NCI-H2029 (cell line): ENCODE data around the gene RBMX.
"Not testable (repeated sequence)": the region's sequence is repeated elsewhere in the genome, so short reads cannot be mapped to it uniquely, and the experiment has no call there.

Experiments used
- DNase-seq: peaks from one replicate; lab custom pipeline; 2025; lab: John Stamatoyannopoulos, UW

RBMX gene

DNA sequence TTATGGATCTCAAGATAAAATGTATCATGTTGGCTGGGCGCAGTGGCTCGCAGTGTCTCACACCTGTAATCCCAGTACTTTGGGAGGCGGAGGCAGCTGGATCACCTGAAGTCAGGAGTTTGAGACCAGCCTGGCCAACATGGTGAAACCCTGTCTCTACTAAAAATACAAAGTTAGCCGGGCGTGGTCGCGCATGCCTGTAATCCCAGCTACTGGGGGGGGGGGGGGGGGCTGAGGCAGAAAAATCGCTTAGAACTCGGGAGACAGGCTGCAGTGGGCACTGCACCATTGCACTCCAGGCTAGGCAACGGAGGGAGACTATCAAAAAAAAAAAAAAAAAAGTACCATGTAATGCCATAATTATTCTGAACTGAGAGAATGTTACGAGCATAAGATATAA is 2.1 kb downstream of the RBMX start:
- DNase-seq: no peak

DNA sequence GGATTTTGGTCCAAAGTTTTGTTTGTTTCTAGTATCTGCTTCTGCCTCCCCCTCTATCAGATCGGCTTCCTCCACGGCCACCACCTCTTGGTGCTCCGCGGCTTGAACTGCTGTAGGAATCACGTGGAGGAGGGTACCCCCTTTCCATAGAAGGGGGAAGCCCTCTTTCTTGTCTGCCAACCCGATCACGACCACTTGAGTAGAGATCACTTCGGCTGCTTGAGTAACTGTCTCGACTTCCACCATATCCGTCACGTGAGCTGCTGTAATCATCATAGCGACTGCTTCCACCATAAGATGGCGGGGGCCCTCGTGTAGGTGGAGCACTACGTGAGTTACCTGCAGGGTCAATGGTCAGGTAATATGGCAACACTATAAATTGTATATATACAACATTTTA is 6.4 kb downstream of the RBMX start:
- not testable (repeated sequence) for DNase-seq

GRCh38 chrX:136873210-136873609 is 7.3 kb downstream of the RBMX start:
- DNase-seq: not testable (repeated sequence)

- no peak for DNase-seq
These were observed 8.3 kb downstream of the RBMX start for GRCh38 chrX:136872091-136872700.

DNA sequence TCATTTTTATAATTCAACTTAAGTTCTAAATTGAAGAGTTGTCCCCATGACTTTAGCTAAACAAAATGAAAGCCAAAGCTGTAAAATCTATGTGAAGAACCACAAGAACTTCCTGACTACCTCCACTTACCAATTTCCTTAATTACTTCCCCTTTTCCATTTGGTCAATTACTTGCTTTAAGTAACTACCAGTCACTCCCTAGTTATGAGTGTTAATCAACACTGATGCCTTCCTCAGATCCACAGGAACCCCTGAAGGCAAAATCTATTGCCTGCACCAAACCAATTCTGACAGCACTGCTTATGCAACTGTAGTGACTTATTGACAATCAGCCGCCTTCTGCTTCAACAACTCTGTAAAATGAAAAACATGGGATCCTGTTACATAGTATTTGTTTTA is 10.5 kb downstream of the RBMX start:
- DNase-seq: no peak

- DNase-seq: no peak
These were observed 12.1 kb downstream of the RBMX start for GRCh38 chrX:136868283-136869055.

DNA sequence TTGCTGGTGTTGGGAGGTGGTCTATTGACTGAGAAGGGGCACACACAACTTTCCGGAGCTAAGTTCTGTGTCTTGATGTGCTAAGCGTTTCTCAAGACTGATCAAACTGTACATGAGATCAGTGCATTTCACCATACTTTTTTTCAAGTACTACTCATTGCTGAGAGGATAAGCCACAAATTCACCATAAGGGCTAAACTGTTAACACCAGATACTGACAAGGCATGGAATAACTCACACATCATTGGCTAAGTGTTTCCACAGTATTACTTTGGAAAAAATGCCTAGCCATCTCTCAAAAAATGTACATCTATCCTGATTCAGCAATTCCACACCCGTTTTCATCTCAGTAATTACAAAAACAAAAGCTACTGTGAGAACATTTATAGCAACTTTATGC is 13.0 kb downstream of the RBMX start:
- DNase-seq: no peak

DNA sequence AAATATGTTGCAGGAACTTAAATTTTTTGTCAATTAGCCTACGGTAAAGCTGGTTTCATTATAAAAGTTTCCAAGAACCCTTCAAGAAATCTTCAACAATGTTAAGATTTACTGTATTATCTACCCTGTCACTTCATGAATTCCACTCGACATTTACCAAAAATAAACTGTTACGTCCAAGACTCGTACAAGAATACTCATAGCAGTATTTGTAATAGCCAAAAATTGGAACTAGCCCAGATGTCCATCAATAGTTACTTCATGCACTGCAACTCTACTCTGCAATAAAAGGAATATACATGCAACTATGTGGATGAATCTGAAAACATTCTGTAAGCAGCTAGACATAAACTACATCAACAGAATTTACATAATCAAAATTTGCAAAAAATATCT is 13.4 kb downstream of the RBMX start:
- no peak for DNase-seq

GRCh38 chrX:136866337-136867095 is 14.0 kb downstream of the RBMX start:
- no peak for DNase-seq

GRCh38 chrX:136865270-136866158 is 15.0 kb downstream of the RBMX start:
- no peak for DNase-seq

DNA sequence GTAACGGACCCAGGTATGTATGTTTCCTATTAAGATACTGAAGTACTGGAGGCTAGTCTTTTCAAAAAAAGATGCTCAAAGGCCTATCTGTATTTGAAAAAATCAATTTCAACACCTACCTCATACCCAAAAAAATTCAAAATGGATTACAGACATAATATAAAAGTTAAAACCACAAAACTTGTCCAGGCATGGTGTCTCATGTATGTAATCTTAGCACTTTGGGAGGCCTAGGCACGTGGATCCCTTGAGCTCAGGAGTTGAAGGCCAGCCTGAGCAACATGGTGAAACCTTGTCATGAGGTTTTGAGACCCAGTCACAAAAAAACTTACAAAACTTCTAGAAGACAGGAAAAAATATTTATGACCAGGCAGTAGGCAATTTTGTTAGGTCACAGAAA is 16.7 kb downstream of the RBMX start:
- no peak for DNase-seq

- DNase-seq: no peak
These were observed 18.0 kb downstream of the RBMX start for GRCh38 chrX:136862546-136862945.

DNA sequence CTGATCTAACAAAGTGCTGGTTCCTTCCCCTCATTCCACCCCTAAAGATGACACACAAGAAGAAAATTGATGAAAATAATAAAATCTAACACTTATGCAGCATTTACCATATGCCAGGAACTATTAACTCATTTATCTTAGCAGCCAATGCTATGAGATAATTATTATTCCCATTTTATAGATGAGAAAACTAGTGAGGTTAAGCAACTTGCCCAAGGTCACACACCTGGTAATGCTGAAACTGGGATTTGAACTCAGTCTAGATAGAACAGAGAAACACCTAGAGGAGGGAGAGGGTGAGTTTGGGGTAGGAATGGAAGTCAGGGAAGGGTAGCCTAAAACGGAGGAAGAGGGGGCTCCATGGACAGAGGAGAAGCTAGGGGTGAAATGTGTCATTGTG is 18.6 kb downstream of the RBMX start:
- no peak for DNase-seq

DNA sequence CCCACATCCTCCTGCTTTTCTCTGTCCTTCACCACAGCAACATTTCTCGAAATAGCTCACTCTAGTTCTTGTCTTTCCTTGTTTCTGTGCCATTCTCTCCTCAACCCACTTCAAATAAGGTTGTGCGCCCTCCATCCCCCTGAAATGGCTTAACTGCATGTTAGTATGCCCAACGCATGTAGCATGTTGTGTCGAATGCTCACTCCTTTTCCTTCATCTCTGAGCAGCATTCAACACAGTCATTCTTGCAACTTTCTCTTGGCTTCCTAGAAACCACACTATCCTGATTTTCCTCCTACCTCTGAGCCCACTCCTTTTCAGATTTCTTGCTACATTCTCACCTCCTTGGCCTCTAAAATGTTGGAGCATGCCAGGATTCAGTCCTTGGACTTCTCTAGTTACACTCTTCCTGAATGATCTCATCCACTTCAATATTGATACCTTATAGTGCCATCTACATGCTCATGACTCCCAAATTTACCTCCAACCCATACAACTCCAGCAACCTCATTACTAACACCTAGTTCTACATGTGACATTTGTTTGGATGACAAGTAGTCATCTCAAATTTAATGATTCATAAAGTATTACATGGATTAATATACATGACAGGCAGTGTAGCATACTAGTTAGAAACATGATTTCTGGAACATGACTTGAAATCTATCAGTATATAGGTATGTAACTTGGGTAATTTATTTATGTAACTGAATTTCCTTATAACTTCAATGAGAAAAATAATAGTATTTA is 22.3 kb downstream of the RBMX start:
- DNase-seq: no peak

- DNase-seq: no peak
These were observed 24.0 kb downstream of the RBMX start for GRCh38 chrX:136856551-136856950.

GRCh38 chrX:136856050-136856449 is 24.5 kb downstream of the RBMX start:
- DNase-seq: no peak

- DNase-seq: no peak
These were observed 29.0 kb downstream of the RBMX start for GRCh38 chrX:136851526-136851925.

DNA sequence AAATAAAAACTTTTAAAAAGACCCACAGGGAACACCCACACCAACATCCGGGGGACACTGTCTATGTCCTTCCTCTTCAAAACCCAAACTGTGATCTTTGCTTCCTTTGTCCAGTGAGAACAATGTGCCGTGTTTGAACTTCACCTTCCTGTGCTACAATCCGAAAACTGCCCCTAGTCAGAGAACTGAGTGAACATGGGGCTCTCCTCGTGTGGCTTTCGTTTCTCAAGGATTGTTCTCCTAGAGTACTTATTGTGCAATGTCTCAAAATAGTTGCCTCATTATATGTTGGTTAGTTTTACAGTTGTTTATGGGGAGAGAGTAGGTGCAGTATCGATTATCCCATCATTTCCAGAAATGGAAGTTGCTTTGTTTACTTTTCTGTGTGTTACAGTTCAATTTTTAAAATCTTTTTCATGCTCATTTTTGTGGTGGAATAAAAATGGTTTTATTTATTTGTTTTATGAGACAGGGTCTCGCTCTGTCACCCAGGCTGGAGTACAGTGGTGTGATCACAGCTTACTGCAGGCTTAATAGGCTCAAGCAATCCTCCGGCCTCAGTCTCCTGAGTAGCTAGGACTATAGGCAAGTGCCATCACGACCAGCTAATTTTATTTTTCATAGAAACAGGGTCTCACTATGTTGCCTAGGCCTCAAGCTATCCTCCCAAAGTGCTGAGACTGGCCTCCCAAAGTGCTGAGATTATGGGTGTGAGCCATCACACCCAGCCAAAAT is 29.9 kb downstream of the RBMX start:
- DNase-seq: no peak

DNA sequence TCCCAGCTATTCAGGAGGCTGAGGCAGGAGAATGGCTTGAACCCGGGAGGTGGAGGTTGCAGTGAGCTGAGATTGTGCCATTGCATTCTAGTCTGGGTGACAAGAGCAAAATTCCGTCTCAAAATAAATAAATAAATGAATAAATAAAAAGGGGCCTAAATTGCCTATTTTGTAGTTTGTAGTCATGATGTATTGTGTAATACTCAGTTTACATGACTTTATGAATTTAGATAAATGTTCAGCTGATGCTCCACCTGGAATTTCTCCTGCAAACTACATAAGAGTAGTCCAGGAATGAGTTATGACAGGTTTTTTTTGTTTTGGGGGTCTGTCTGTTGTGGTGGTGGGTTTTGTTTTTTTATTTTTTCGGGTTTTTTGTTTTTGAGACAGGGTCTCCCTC is 31.1 kb downstream of the RBMX start:
- DNase-seq: no peak

DNA sequence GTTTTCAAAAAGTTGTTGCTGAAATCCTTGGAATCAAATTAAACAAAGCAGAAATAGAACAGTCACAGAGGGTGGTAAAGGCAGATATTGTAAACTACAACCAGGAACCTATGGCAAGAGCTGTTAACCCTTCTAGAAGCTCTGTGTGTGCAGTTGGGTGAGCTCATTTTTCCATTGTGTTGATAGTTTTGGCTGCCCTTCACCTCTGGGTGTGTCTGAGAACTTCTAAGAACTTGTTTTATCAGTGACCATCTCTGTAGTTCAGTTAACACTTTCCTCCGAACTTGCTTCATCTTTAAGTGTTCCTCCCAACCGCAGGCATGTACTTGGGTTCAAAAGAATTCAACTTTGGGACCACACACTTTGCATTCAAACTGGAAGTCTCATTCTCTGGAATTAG is 32.7 kb downstream of the RBMX start:
- no peak for DNase-seq

DNA sequence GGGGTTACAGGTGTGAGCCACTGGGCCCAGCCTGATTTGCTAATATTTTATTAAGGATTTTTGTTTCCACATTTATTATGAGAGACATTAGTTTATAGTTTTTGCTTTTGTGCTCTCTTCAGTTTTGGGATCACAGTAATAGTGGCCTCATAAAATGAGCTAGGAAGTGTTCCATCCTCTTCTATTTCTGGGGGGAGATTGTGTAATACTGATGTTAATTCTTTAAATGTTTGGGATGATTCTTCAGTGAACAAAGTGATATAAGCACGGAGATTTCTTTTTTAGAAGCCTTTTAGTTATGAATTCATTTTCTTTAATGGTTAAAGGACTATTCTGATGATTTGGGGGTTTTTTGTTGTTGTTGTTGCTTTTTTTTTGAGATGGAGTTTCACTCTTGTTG is 41.3 kb downstream of the RBMX start:
- no peak for DNase-seq
